ENCODE data around the gene ST6GALNAC3.
"Not testable (repeated sequence)": the region's sequence is repeated elsewhere in the genome, so short reads cannot be mapped to it uniquely, and the experiment has no call there.

Gene ST6GALNAC3

GRCh38 chr1:76074321-76075187 is at the start of gene ST6GALNAC3:
Gene ST6GALNAC3 (plus strand): TSS chr1:76074746.
- DNase-seq, result peak; percentile 17

GRCh38 chr1:76027341-76027740 is 47.2 kb upstream of the ST6GALNAC3 start:
- no peak for DNase-seq

- DNase-seq, result no peak
Observed at GRCh38 chr1:76029331-76029730, 45.2 kb upstream of the ST6GALNAC3 start.

- DNase-seq, result no peak
Observed at GRCh38 chr1:76031496-76031895, 43.0 kb upstream of the ST6GALNAC3 start.

GRCh38 chr1:76033800-76034475 is 40.6 kb upstream of the ST6GALNAC3 start:
- no peak for DNase-seq

GRCh38 chr1:76035053-76035452 is 39.5 kb upstream of the ST6GALNAC3 start:
- DNase-seq, result no peak

- no peak for DNase-seq
Observed at GRCh38 chr1:76037324-76037723, 37.2 kb upstream of the ST6GALNAC3 start.

- DNase-seq, result no peak
Observed at GRCh38 chr1:76038287-76039004, 36.1 kb upstream of the ST6GALNAC3 start.

GRCh38 chr1:76046149-76046548 is 28.4 kb upstream of the ST6GALNAC3 start:
- no peak for DNase-seq

- DNase-seq, result no peak
Observed at GRCh38 chr1:76048219-76048618, 26.3 kb upstream of the ST6GALNAC3 start.

- no peak for DNase-seq
Observed at GRCh38 chr1:76048926-76049325, 25.6 kb upstream of the ST6GALNAC3 start.

- DNase-seq, result no peak
Observed at GRCh38 chr1:76049498-76049897, 25.0 kb upstream of the ST6GALNAC3 start.

- not testable (repeated sequence) for DNase-seq
Observed at GRCh38 chr1:76050073-76050472, 24.5 kb upstream of the ST6GALNAC3 start.

GRCh38 chr1:76053021-76053420 is 21.5 kb upstream of the ST6GALNAC3 start:
- no peak for DNase-seq

GRCh38 chr1:76054359-76054758 is 20.2 kb upstream of the ST6GALNAC3 start:
- no peak for DNase-seq

- no peak for DNase-seq
Observed at GRCh38 chr1:76055987-76056386, 18.6 kb upstream of the ST6GALNAC3 start.

GRCh38 chr1:76059451-76059850 is 15.1 kb upstream of the ST6GALNAC3 start:
- peak; percentile 23 for DNase-seq

- DNase-seq, result no peak
Observed at GRCh38 chr1:76065270-76065669, 9.3 kb upstream of the ST6GALNAC3 start.

GRCh38 chr1:76066394-76066793 is 8.2 kb upstream of the ST6GALNAC3 start:
- no peak for DNase-seq

- DNase-seq, result no peak
Observed at GRCh38 chr1:76068542-76068941, 6.0 kb upstream of the ST6GALNAC3 start.

GRCh38 chr1:76068953-76069561 is 5.5 kb upstream of the ST6GALNAC3 start:
- peak; percentile 80 for DNase-seq

- DNase-seq, result no peak
Observed at GRCh38 chr1:76070538-76070937, 4.0 kb upstream of the ST6GALNAC3 start.

- no peak for DNase-seq
Observed at GRCh38 chr1:76073481-76073880, 1.1 kb upstream of the ST6GALNAC3 start.

Measured in NCI-H774 (cell line).